ENCODE measurements around the gene C1orf53.
A peak's percentile ranks its signal among the peaks of the same experiment; 100 is the strongest.
"Not testable (repeated sequence)": the region's sequence is repeated elsewhere in the genome, so short reads cannot be mapped to it uniquely, and the experiment has no call there.

C1orf53 gene

GRCh38 chr1:197933016-197933415, 30.6 kb downstream of the C1orf53 start:
- peaks cover 7 to 77% (median 31%) of the 10 kb centered on the region in 5 experiments for H3K27me3 ChIP-seq (replicated peaks in 2 of 5; ENCODE audit: control insufficient read depth in 4 of 5, insufficient read depth in 5 of 5, low read length in 4 of 5)
- peaks cover 0 to 3% (median 1%) of the 10 kb centered on the region in 4 experiments for H3K4me1 ChIP-seq (ENCODE audit: control extremely low read depth in 1 of 4, control insufficient read depth in 4 of 4, insufficient read depth in 4 of 4, low read length in 3 of 4)
- no peaks in the 10 kb centered on the region for H3K9me3 ChIP-seq (ENCODE audit: control extremely low read depth in 1 of 5, control insufficient read depth in 4 of 5, insufficient read depth in 2 of 5, low read depth in 1 of 5, low read length in 4 of 5)
- H3K4me3 ChIP-seq (ENCODE audit: control insufficient read depth in 1 of 7, extremely low read depth in 1 of 7, insufficient read depth in 4 of 7, low read depth in 2 of 7, low read length in 6 of 7), result no peak overlapping the region
- no peak overlapping the region for H3K27ac ChIP-seq (ENCODE audit: insufficient read depth in 1 of 2, low read depth in 1 of 2, low read length in 2 of 2, poor library complexity in 1 of 2, severe bottlenecking in 2 of 2)
- ChIA-PET CTCF (interaction anchor here (0.7 to 2.1 kb wide), 5 partner anchors 10 to 23 kb away, joined by 3 to 6 read pairs (median 3); no protein-coding TSS in a partner anchor), POLR2A (no interaction called here)
- no CpG with 5 or more reads among the region's 1 CpG for WGBS (ENCODE audit: insufficient coverage)
- H3K36me3 ChIP-seq (ENCODE audit: control insufficient read depth in 4 of 4, insufficient read depth in 4 of 4, low read length in 3 of 4), result no peaks in the 10 kb centered on the region
- no peak for DNase-seq

GRCh38 chr1:197933647-197934046, 31.2 kb downstream of the C1orf53 start:
- Histone ChIP-seq H3K36me3 (ENCODE audit: control insufficient read depth in 4 of 4, insufficient read depth in 4 of 4, low read length in 3 of 4) (no peaks in the 10 kb centered on the region), H3K27ac (ENCODE audit: insufficient read depth in 1 of 2, low read depth in 1 of 2, low read length in 2 of 2, poor library complexity in 1 of 2, severe bottlenecking in 2 of 2) (no peak overlapping the region), H3K27me3 (replicated peaks in 2 of 5; ENCODE audit: control insufficient read depth in 4 of 5, insufficient read depth in 5 of 5, low read length in 4 of 5) (peaks cover 7 to 72% (median 25%) of the 10 kb centered on the region in 5 experiments), H3K4me1 (ENCODE audit: control extremely low read depth in 1 of 4, control insufficient read depth in 4 of 4, insufficient read depth in 4 of 4, low read length in 3 of 4) (peaks cover 0 to 3% (median 1%) of the 10 kb centered on the region in 4 experiments), H3K9me3 (ENCODE audit: control extremely low read depth in 1 of 5, control insufficient read depth in 4 of 5, insufficient read depth in 2 of 5, low read depth in 1 of 5, low read length in 4 of 5) (no peaks in the 10 kb centered on the region), H3K4me3 (ENCODE audit: control insufficient read depth in 1 of 7, extremely low read depth in 1 of 7, insufficient read depth in 4 of 7, low read depth in 2 of 7, low read length in 6 of 7) (no peak overlapping the region)
- WGBS (ENCODE audit: insufficient coverage), result no CpG with 5 or more reads among the region's 1 CpG
- ChIA-PET CTCF (interaction anchor here (0.6 to 2.1 kb wide), 7 partner anchors 9 to 692 kb away, joined by 3 to 6 read pairs (median 3); no protein-coding TSS in a partner anchor), POLR2A (no interaction called here)
- peak in 1 of 3 donors; percentile 34 for DNase-seq

- ChIA-PET CTCF (no interaction called here), POLR2A (no interaction called here)
- no peaks in the 10 kb centered on the region for H3K9me3 ChIP-seq (ENCODE audit: control extremely low read depth in 1 of 5, control insufficient read depth in 4 of 5, insufficient read depth in 2 of 5, low read depth in 1 of 5, low read length in 4 of 5)
- no peak for DNase-seq
- no peak overlapping the region for H3K4me3 ChIP-seq (ENCODE audit: control insufficient read depth in 1 of 7, extremely low read depth in 1 of 7, insufficient read depth in 4 of 7, low read depth in 2 of 7, low read length in 6 of 7)
- H3K27ac ChIP-seq (ENCODE audit: insufficient read depth in 1 of 2, low read depth in 1 of 2, low read length in 2 of 2, poor library complexity in 1 of 2, severe bottlenecking in 2 of 2), result no peak overlapping the region
- H3K27me3 ChIP-seq (replicated peaks in 2 of 5; ENCODE audit: control insufficient read depth in 4 of 5, insufficient read depth in 5 of 5, low read length in 4 of 5), result peaks cover 3 to 36% (median 13%) of the 10 kb centered on the region in 5 experiments
- WGBS (ENCODE audit: insufficient coverage), result no CpG with 5 or more reads among the region's 2 CpGs
- H3K36me3 ChIP-seq (ENCODE audit: control insufficient read depth in 4 of 4, insufficient read depth in 4 of 4, low read length in 3 of 4), result no peaks in the 10 kb centered on the region
- H3K4me1 ChIP-seq (ENCODE audit: control extremely low read depth in 1 of 4, control insufficient read depth in 4 of 4, insufficient read depth in 4 of 4, low read length in 3 of 4), result no peaks in the 10 kb centered on the region
Observed at GRCh38 chr1:197937381-197937780, 35.0 kb downstream of the C1orf53 start.

- CTCF ChIA-PET, result no interaction called here
- Histone ChIP-seq H3K27ac (ENCODE audit: insufficient read depth in 1 of 2, low read depth in 1 of 2, low read length in 2 of 2, poor library complexity in 1 of 2, severe bottlenecking in 2 of 2) (no peak overlapping the region), H3K36me3 (ENCODE audit: control insufficient read depth in 4 of 4, insufficient read depth in 4 of 4, low read length in 3 of 4) (no peaks in the 10 kb centered on the region), H3K9me3 (ENCODE audit: control extremely low read depth in 1 of 5, control insufficient read depth in 4 of 5, insufficient read depth in 2 of 5, low read depth in 1 of 5, low read length in 4 of 5) (no peaks in the 10 kb centered on the region), H3K4me1 (ENCODE audit: control extremely low read depth in 1 of 4, control insufficient read depth in 4 of 4, insufficient read depth in 4 of 4, low read length in 3 of 4) (no peaks in the 10 kb centered on the region), H3K4me3 (ENCODE audit: control insufficient read depth in 1 of 7, extremely low read depth in 1 of 7, insufficient read depth in 4 of 7, low read depth in 2 of 7, low read length in 6 of 7) (no peak overlapping the region), H3K27me3 (replicated peaks in 2 of 5; ENCODE audit: control insufficient read depth in 4 of 5, insufficient read depth in 5 of 5, low read length in 4 of 5) (peaks cover 0 to 31% (median 13%) of the 10 kb centered on the region in 5 experiments)
- 65% methylated on average over 2 of the region's 6 CpGs for WGBS (ENCODE audit: insufficient coverage)
- DNase-seq, result no peak
- POLR2A ChIA-PET, result no interaction called here
Observed at GRCh38 chr1:197937892-197938291, 35.5 kb downstream of the C1orf53 start.

GRCh38 chr1:197939159-197939980, 36.9 kb downstream of the C1orf53 start:
- 100% methylated on average over 4 of the region's 6 CpGs for WGBS (ENCODE audit: insufficient coverage)
- H3K4me1 ChIP-seq (ENCODE audit: control extremely low read depth in 1 of 4, control insufficient read depth in 4 of 4, insufficient read depth in 4 of 4, low read length in 3 of 4); H3K4me3 ChIP-seq (ENCODE audit: control insufficient read depth in 1 of 7, extremely low read depth in 1 of 7, insufficient read depth in 4 of 7, low read depth in 2 of 7, low read length in 6 of 7); H3K27ac ChIP-seq (ENCODE audit: insufficient read depth in 1 of 2, low read depth in 1 of 2, low read length in 2 of 2, poor library complexity in 1 of 2, severe bottlenecking in 2 of 2); H3K36me3 ChIP-seq (ENCODE audit: control insufficient read depth in 4 of 4, insufficient read depth in 4 of 4, low read length in 3 of 4); DNase-seq; H3K9me3 ChIP-seq (ENCODE audit: control extremely low read depth in 1 of 5, control insufficient read depth in 4 of 5, insufficient read depth in 2 of 5, low read depth in 1 of 5, low read length in 4 of 5): not testable (repeated sequence)
- peaks cover 0 to 18% (median under 1%) of the 10 kb centered on the region in 5 experiments for H3K27me3 ChIP-seq (replicated peaks in 2 of 5; ENCODE audit: control insufficient read depth in 4 of 5, insufficient read depth in 5 of 5, low read length in 4 of 5)
- POLR2A ChIA-PET, result interaction anchor here (0.6 kb wide), 1 partner anchor 74 kb away, joined by 5 read pairs; no protein-coding TSS in a partner anchor
- CTCF ChIA-PET, result interaction anchor here (1.5 kb wide), 1 partner anchor 12 kb away, joined by 4 read pairs; no protein-coding TSS in a partner anchor

- no peak overlapping the region for H3K4me3 ChIP-seq (ENCODE audit: control insufficient read depth in 1 of 7, extremely low read depth in 1 of 7, insufficient read depth in 4 of 7, low read depth in 2 of 7, low read length in 6 of 7)
- POLR2A ChIA-PET, result no interaction called here
- no peaks in the 10 kb centered on the region for H3K36me3 ChIP-seq (ENCODE audit: control insufficient read depth in 4 of 4, insufficient read depth in 4 of 4, low read length in 3 of 4)
- no peak overlapping the region for H3K27ac ChIP-seq (ENCODE audit: insufficient read depth in 1 of 2, low read depth in 1 of 2, low read length in 2 of 2, poor library complexity in 1 of 2, severe bottlenecking in 2 of 2)
- peaks cover 0 to 4% (median 0%) of the 10 kb centered on the region in 5 experiments for H3K27me3 ChIP-seq (replicated peaks in 2 of 5; ENCODE audit: control insufficient read depth in 4 of 5, insufficient read depth in 5 of 5, low read length in 4 of 5)
- CTCF ChIA-PET, result no interaction called here
- no peaks in the 10 kb centered on the region for H3K9me3 ChIP-seq (ENCODE audit: control extremely low read depth in 1 of 5, control insufficient read depth in 4 of 5, insufficient read depth in 2 of 5, low read depth in 1 of 5, low read length in 4 of 5)
- no peaks in the 10 kb centered on the region for H3K4me1 ChIP-seq (ENCODE audit: control extremely low read depth in 1 of 4, control insufficient read depth in 4 of 4, insufficient read depth in 4 of 4, low read length in 3 of 4)
- WGBS (ENCODE audit: insufficient coverage), result no CpG with 5 or more reads among the region's 2 CpGs
- DNase-seq, result no peak
Observed at GRCh38 chr1:197942042-197942441, 39.6 kb downstream of the C1orf53 start.

- CTCF ChIA-PET, result interaction anchor here (1.1 to 2.0 kb wide), 2 partner anchors 11 to 17 kb away, joined by 4 to 6 read pairs; no protein-coding TSS in a partner anchor
- 100% methylated on average over 1 of the region's 4 CpGs for WGBS (ENCODE audit: insufficient coverage)
Observed at GRCh38 chr1:197944485-197944884, 42.1 kb downstream of the C1orf53 start.

More at GRCh38 chr1:197944485-197944884, 42.1 kb downstream of the C1orf53 start:
- DNase-seq, result no peak
- H3K27me3 ChIP-seq (replicated peaks in 2 of 5; ENCODE audit: control insufficient read depth in 4 of 5, insufficient read depth in 5 of 5, low read length in 4 of 5), result no peaks in the 10 kb centered on the region
- H3K4me1 ChIP-seq (ENCODE audit: control extremely low read depth in 1 of 4, control insufficient read depth in 4 of 4, insufficient read depth in 4 of 4, low read length in 3 of 4), result peaks cover 0 to 9% (median 2%) of the 10 kb centered on the region in 4 experiments
- no peaks in the 10 kb centered on the region for H3K9me3 ChIP-seq (ENCODE audit: control extremely low read depth in 1 of 5, control insufficient read depth in 4 of 5, insufficient read depth in 2 of 5, low read depth in 1 of 5, low read length in 4 of 5)
- POLR2A ChIA-PET, result no interaction called here
- no peaks in the 10 kb centered on the region for H3K36me3 ChIP-seq (ENCODE audit: control insufficient read depth in 4 of 4, insufficient read depth in 4 of 4, low read length in 3 of 4)
- no peak overlapping the region for H3K4me3 ChIP-seq (ENCODE audit: control insufficient read depth in 1 of 7, extremely low read depth in 1 of 7, insufficient read depth in 4 of 7, low read depth in 2 of 7, low read length in 6 of 7)
- no peak overlapping the region for H3K27ac ChIP-seq (ENCODE audit: insufficient read depth in 1 of 2, low read depth in 1 of 2, low read length in 2 of 2, poor library complexity in 1 of 2, severe bottlenecking in 2 of 2)
